ENCODE data around the gene ZGPAT. TPM values are rescaled to one million over a fixed set of nuclear protein-coding genes. Genes with fewer than 3 reads are reported as not detected.
A peak's percentile ranks its signal among the peaks of the same experiment; 100 is the strongest.

The ZGPAT gene
- total and polyA plus RNA-seq, 2 donors = 16.5 to 66.6 TPM

DNA sequence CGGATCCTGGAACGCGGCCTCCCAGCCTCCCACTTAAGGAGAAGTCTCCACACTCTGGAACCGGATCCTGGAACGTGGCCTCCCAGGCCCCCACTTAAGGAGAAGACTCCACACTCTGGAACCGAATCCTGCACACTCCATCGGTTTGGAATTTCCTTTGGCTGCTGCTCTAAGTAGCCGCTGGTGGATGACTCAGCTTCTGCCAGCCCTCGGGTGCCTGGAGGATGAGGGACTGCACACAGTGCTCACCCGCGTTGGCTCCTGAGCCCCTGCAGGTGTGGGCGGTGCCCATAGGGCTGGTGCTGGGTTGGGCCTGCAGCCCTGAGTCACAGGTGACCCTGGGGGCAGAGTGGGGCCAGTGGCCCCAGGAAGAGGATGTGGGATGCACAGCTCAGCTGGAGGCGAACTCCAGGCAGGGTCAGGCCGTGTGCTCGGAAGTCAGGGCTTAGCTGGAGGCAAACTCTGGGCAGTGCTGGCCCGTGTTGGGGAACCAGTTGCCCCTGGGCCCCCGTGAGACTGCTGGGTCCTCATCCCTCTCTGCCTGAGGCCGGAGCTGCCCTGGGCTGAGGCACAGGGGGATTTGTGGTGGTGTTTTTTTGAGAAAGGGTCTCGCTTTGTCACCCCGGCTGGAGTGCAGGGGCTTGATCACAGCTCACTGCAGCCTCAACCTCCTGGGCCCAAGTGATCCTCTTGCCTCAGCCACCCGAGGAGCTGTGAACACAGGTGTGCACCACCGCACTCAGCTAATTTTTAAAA is 25.3 kb upstream of the ZGPAT start:
- Histone ChIP-seq H3K27me3 (ENCODE audit: control insufficient read depth in 2 of 2, insufficient read depth in 1 of 2, low read length in 1 of 2) (peaks cover 0 to 9% of the 10 kb centered on the region in 2 donors), H3K9me3 (ENCODE audit: control insufficient read depth in 2 of 2, insufficient read depth in 1 of 2, low read length in 1 of 2) (no peaks in the 10 kb centered on the region), H3K27ac (ENCODE audit: low read depth in 1 of 2, low read length in 1 of 2) (no peak overlapping the region), H3K4me3 (ENCODE audit: low read length in 2 of 2) (no peak overlapping the region), H3K4me1 (ENCODE audit: control insufficient read depth in 2 of 2, insufficient read depth in 2 of 2, low read length in 2 of 2) (peaks cover 0 to 12% of the 10 kb centered on the region in 2 donors), H3K36me3 (ENCODE audit: control insufficient read depth in 2 of 2, insufficient read depth in 2 of 2, low read length in 1 of 2) (peaks cover 0 to 37% of the 10 kb centered on the region in 2 donors)
- WGBS = 90% methylated on average over 22 of the region's 22 CpGs
- no peak for DNase-seq (ENCODE audit: low read depth in 6 of 9, low spot score in 9 of 9)

GRCh38 chr20:63685269-63686026 is 22.4 kb upstream of the ZGPAT start:
- no peak for DNase-seq (ENCODE audit: low read depth in 6 of 9, low spot score in 9 of 9)
- H3K4me3 ChIP-seq (ENCODE audit: low read length in 2 of 2) = no peak overlapping the region
- 95% methylated on average over 21 of the region's 21 CpGs for WGBS
- H3K9me3 ChIP-seq (ENCODE audit: control insufficient read depth in 2 of 2, insufficient read depth in 1 of 2, low read length in 1 of 2) = no peaks in the 10 kb centered on the region
- peaks cover 0 to 9% of the 10 kb centered on the region in 2 donors for H3K27me3 ChIP-seq (ENCODE audit: control insufficient read depth in 2 of 2, insufficient read depth in 1 of 2, low read length in 1 of 2)
- H3K36me3 ChIP-seq (ENCODE audit: control insufficient read depth in 2 of 2, insufficient read depth in 2 of 2, low read length in 1 of 2) = peaks cover 0 to 20% of the 10 kb centered on the region in 2 donors
- H3K27ac ChIP-seq (ENCODE audit: low read depth in 1 of 2, low read length in 1 of 2) = no peak overlapping the region
- peaks cover 0 to 13% of the 10 kb centered on the region in 2 donors for H3K4me1 ChIP-seq (ENCODE audit: control insufficient read depth in 2 of 2, insufficient read depth in 2 of 2, low read length in 2 of 2)

- H3K4me1 ChIP-seq (ENCODE audit: control insufficient read depth in 2 of 2, insufficient read depth in 2 of 2, low read length in 2 of 2) = peaks cover 0 to 13% of the 10 kb centered on the region in 2 donors
- 95% methylated on average over 24 of the region's 24 CpGs for WGBS
- no peak for DNase-seq (ENCODE audit: low read depth in 6 of 9, low spot score in 9 of 9)
- peaks cover 0 to 18% of the 10 kb centered on the region in 2 donors for H3K36me3 ChIP-seq (ENCODE audit: control insufficient read depth in 2 of 2, insufficient read depth in 2 of 2, low read length in 1 of 2)
- peaks cover 0 to 9% of the 10 kb centered on the region in 2 donors for H3K27me3 ChIP-seq (ENCODE audit: control insufficient read depth in 2 of 2, insufficient read depth in 1 of 2, low read length in 1 of 2)
- no peak overlapping the region for H3K4me3 ChIP-seq (ENCODE audit: low read length in 2 of 2)
- H3K9me3 ChIP-seq (ENCODE audit: control insufficient read depth in 2 of 2, insufficient read depth in 1 of 2, low read length in 1 of 2) = no peaks in the 10 kb centered on the region
- peak overlapping the region; percentile 60 to 79 for H3K27ac ChIP-seq (ENCODE audit: low read depth in 1 of 2, low read length in 1 of 2)
These were observed 21.7 kb upstream of the ZGPAT start for GRCh38 chr20:63686094-63686491.

DNA sequence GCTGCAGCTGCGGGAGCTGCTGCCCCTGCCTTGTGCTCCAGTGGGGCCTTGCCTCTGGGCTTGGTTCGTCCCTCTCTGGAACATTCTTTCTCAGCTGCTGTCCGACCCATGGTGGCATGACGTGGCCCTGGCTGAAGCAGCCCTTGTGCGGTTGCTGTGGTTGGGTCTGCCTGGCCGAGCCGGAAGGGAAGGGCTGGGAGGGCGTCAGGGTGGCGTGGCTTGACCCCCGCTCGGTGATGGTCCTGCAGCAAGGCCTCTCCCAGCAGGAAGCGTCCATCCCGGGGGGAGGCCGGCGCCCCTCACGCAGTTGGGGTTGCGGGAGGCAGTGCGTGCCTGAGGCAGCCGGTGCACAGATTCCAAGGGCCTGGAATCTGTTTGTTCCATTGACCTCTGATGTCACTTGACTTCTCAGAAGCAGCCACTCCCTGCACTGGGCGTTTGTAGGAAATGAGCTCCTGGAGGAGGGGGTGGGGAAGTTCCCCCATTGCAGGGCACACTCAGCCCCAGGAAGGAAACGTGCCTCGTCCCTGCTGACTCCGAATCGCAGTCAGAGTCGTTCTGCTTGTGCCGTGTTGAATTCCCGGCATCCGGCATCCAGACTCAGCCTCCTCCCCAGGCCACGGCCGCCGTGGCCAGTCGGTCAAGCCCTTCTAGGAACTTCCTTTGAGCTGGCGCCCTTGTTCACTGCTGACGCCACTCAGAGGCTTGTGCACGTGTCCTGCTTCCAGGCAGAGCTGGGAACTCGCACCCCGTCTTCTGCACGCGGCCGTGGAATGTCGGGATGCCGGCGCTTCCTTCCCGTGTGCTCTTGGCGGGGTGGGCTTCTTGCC is 21.1 kb upstream of the ZGPAT start:
- Histone ChIP-seq H3K4me1 (ENCODE audit: control insufficient read depth in 2 of 2, insufficient read depth in 2 of 2, low read length in 2 of 2) (peaks cover 0 to 13% of the 10 kb centered on the region in 2 donors), H3K27ac (ENCODE audit: low read depth in 1 of 2, low read length in 1 of 2) (peak overlapping the region; percentile 60 to 79), H3K4me3 (ENCODE audit: low read length in 2 of 2) (no peak overlapping the region), H3K36me3 (ENCODE audit: control insufficient read depth in 2 of 2, insufficient read depth in 2 of 2, low read length in 1 of 2) (peaks cover 0 to 17% of the 10 kb centered on the region in 2 donors), H3K9me3 (ENCODE audit: control insufficient read depth in 2 of 2, insufficient read depth in 1 of 2, low read length in 1 of 2) (no peaks in the 10 kb centered on the region), H3K27me3 (ENCODE audit: control insufficient read depth in 2 of 2, insufficient read depth in 1 of 2, low read length in 1 of 2) (peaks cover 0 to 9% of the 10 kb centered on the region in 2 donors)
- WGBS = 58% methylated on average over 45 of the region's 45 CpGs
- peak in 2 of 9 donors; percentile 26 to 51 for DNase-seq (ENCODE audit: low read depth in 6 of 9, low spot score in 9 of 9)

GRCh38 chr20:63687419-63688178 is 20.2 kb upstream of the ZGPAT start:
- Histone ChIP-seq H3K4me1 (ENCODE audit: control insufficient read depth in 2 of 2, insufficient read depth in 2 of 2, low read length in 2 of 2) (peaks cover 0 to 13% of the 10 kb centered on the region in 2 donors), H3K27ac (ENCODE audit: low read depth in 1 of 2, low read length in 1 of 2) (peak overlapping the region; percentile 51 to 58), H3K9me3 (ENCODE audit: control insufficient read depth in 2 of 2, insufficient read depth in 1 of 2, low read length in 1 of 2) (no peaks in the 10 kb centered on the region), H3K36me3 (ENCODE audit: control insufficient read depth in 2 of 2, insufficient read depth in 2 of 2, low read length in 1 of 2) (peaks cover 0 to 15% of the 10 kb centered on the region in 2 donors), H3K4me3 (ENCODE audit: low read length in 2 of 2) (no peak overlapping the region), H3K27me3 (ENCODE audit: control insufficient read depth in 2 of 2, insufficient read depth in 1 of 2, low read length in 1 of 2) (peaks cover 0 to 9% of the 10 kb centered on the region in 2 donors)
- 97% methylated on average over 29 of the region's 29 CpGs for whole genome bisulfite sequencing
- no peak for DNase-seq (ENCODE audit: low read depth in 6 of 9, low spot score in 9 of 9)

DNA sequence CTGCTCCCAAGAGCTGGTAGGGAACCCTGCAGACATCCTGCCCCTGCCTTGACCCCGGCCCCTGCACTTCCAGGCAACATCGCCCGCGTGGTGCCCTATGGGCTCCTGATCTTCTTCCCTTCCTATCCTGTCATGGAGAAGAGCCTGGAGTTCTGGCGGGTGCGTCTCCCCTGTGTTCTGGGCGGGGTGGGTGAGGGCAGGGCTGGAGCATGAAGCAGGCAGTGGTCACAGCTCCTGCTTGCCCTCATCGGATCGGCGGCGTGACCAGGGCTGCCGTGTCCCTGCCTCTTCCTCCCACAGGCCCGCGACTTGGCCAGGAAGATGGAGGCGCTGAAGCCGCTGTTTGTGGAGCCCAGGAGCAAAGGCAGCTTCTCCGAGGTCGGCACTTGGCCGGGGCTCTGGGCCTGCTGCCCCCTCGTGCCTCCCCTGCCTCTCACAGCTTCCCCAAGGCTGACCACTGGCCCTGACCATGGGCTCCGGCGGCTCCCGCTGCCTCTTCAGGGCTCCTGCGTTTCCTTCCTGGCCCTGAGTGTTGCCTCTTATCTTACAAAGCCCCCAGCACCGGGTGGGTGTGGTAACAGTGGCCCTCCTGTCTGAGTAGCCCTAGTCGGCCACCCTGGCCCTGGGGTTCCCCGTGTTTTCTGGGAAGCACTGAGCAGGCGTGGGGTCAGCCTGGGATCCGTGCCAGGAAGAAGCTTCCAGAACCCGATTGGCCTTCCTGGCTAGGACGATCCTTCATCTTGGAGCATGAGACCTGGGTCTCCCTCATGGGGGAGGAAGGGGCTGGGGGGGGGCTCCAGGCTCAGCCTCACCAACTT is 19.4 kb upstream of the ZGPAT start:
- Histone ChIP-seq H3K27ac (ENCODE audit: low read depth in 1 of 2, low read length in 1 of 2) (no peak overlapping the region), H3K4me1 (ENCODE audit: control insufficient read depth in 2 of 2, insufficient read depth in 2 of 2, low read length in 2 of 2) (peaks cover 0 to 13% of the 10 kb centered on the region in 2 donors), H3K4me3 (ENCODE audit: low read length in 2 of 2) (no peak overlapping the region), H3K27me3 (ENCODE audit: control insufficient read depth in 2 of 2, insufficient read depth in 1 of 2, low read length in 1 of 2) (peaks cover 0 to 9% of the 10 kb centered on the region in 2 donors), H3K36me3 (ENCODE audit: control insufficient read depth in 2 of 2, insufficient read depth in 2 of 2, low read length in 1 of 2) (peaks cover 0 to 11% of the 10 kb centered on the region in 2 donors), H3K9me3 (ENCODE audit: control insufficient read depth in 2 of 2, insufficient read depth in 1 of 2, low read length in 1 of 2) (no peaks in the 10 kb centered on the region)
- WGBS = 94% methylated on average over 31 of the region's 31 CpGs
- no peak for DNase-seq (ENCODE audit: low read depth in 6 of 9, low spot score in 9 of 9)

DNA sequence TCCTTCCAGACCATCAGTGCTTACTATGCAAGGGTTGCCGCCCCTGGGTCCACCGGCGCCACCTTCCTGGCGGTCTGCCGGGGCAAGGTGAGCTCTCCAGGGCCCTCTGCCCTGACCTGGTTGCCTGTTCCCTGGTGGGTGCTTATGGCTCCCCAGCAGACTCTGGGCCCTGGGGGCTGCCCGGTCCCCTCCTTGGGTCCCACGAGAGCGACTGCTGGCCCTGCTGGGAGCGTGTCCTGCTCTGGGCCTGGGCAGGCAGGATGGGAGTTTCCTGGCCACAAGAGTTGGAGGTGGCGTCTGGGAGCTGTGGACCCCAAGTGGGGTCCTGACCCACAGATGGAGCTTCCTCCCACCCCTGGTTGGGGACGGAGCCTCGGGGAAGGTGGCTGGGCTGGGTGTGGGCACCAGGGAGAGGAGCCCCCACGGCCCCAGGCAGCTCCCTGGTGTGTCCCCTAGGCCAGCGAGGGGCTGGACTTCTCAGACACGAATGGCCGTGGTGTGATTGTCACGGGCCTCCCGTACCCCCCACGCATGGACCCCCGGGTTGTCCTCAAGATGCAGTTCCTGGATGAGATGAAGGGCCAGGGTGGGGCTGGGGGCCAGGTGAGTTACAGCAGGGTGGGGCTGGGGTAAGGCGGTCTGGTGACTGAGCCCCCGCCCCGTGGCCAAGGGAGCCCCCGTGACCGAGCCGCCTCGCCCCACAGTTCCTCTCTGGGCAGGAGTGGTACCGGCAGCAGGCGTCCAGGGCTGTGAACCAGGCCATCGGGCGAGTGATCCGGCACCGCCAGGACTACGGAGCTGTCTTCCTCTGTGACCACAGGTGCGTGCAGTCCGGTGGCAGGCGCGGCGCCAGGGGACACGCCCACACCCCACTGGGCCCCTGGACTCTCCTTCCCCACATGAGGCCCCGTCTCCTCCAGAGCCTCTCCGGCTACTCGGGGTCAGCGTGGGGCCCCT is 18.5 kb upstream of the ZGPAT start:
- Histone ChIP-seq H3K36me3 (ENCODE audit: control insufficient read depth in 2 of 2, insufficient read depth in 2 of 2, low read length in 1 of 2) (peaks cover 4 to 16% of the 10 kb centered on the region in 2 donors), H3K9me3 (ENCODE audit: control insufficient read depth in 2 of 2, insufficient read depth in 1 of 2, low read length in 1 of 2) (no peaks in the 10 kb centered on the region), H3K4me3 (ENCODE audit: low read length in 2 of 2) (no peak overlapping the region), H3K4me1 (ENCODE audit: control insufficient read depth in 2 of 2, insufficient read depth in 2 of 2, low read length in 2 of 2) (peaks cover 0 to 17% of the 10 kb centered on the region in 2 donors), H3K27ac (ENCODE audit: low read depth in 1 of 2, low read length in 1 of 2) (no peak overlapping the region), H3K27me3 (ENCODE audit: control insufficient read depth in 2 of 2, insufficient read depth in 1 of 2, low read length in 1 of 2) (peaks cover 0 to 9% of the 10 kb centered on the region in 2 donors)
- no peak for DNase-seq (ENCODE audit: low read depth in 6 of 9, low spot score in 9 of 9)
- WGBS = 97% methylated on average over 44 of the region's 44 CpGs

Data from thymus (tissue), 11 donors.